H1 (cell line): ENCODE data around the gene MAP7D1. TPM values are rescaled to one million over a fixed set of nuclear protein-coding genes. Genes with fewer than 3 reads are reported as not detected.

Source experiments
- CTCF ChIA-PET: fragments of 300-600 bp; sonication (Branson Sonifier 250); formaldehyde crosslinking; loops from one replicate; lab custom pipeline; 2021; ENCODE audit not compliant: partially characterized antibody; lab: Charles Lee
- POLR2A ChIA-PET: fragments of 300-600 bp; sonication (Branson Sonifier 250); formaldehyde crosslinking; loops from one replicate; lab custom pipeline; 2021; ENCODE audit warnings: inconsistent platforms; ENCODE audit not compliant: partially characterized antibody; lab: Charles Lee
- DNase-seq, 2 experiments: peaks; one replicate each; pipeline versions ENCODE4 v3.0.0 to v3.0.0-alpha.2; 2010 to 2022; ENCODE audit warnings: low spot score in 2 of 2, low read depth in 1 of 2, mixed read lengths in 1 of 2
- FAIRE-seq: peaks from 2 replicates; lab custom pipeline; 2011; peaks lifted over from hg19 to GRCh38; lab: Jason Lieb, UNC
- H2AFZ ChIP-seq: 2 replicates; pipeline ENCODE4 v1.8.1; 2012; ENCODE audit warnings: low read length, inconsistent platforms
- H2AK5ac ChIP-seq: 2 replicates; pipeline ENCODE4 v1.6.1; 2013; ENCODE audit warnings: low read depth, low read length
- H2BK120ac ChIP-seq: replicated peaks from 2 replicates; pipeline ENCODE3; 2013; ENCODE audit warnings: low read depth, low read length, inconsistent platforms
- H2BK12ac ChIP-seq: 2 replicates; pipeline ENCODE4 v1.6.1; 2013; ENCODE audit warnings: low read depth, low read length
- H2BK15ac ChIP-seq: 2 replicates; pipeline ENCODE4 v1.6.1; 2013; ENCODE audit warnings: low read length
- H2BK20ac ChIP-seq: 2 replicates; pipeline ENCODE4 v1.6.1; 2013; ENCODE audit warnings: low read length
- H2BK5ac ChIP-seq: 2 replicates; pipeline ENCODE4 v1.6.1; 2013; ENCODE audit warnings: low read depth, low read length
- H3K14ac ChIP-seq: 2 replicates; pipeline ENCODE4 v1.6.1; 2013; ENCODE audit warnings: inconsistent platforms; ENCODE audit not compliant: insufficient read length
- H3K18ac ChIP-seq: 2 replicates; pipeline ENCODE4 v1.6.1; 2013; ENCODE audit warnings: low read length; ENCODE audit errors: extremely low read depth
- H3K23ac ChIP-seq: 2 replicates; pipeline ENCODE4 v1.6.1; 2013; ENCODE audit warnings: inconsistent platforms; ENCODE audit not compliant: insufficient read length
- H3K23me2 ChIP-seq: 2 replicates; pipeline ENCODE4 v1.6.1; 2013; ENCODE audit warnings: low read depth, low read length
- H3K27ac ChIP-seq: 2 replicates; pipeline ENCODE4 v1.6.1; 2011; ENCODE audit warnings: low read depth, low read length, inconsistent platforms
- H3K27me3 ChIP-seq, 4 experiments: replicated peaks in 1 of 4; 1 replicate in 1 of 4; 2 replicates in 3 of 4; pipeline versions ENCODE4 v1.6.1 to v1.8.1; 2011 to 2013; ENCODE audit warnings: low read length in 3 of 4, mild to moderate bottlenecking in 3 of 4, inconsistent platforms in 2 of 4, mixed read lengths in 2 of 4, moderate library complexity in 1 of 4; ENCODE audit not compliant: control insufficient read depth in 3 of 4, insufficient read depth in 3 of 4; ENCODE audit errors: extremely low read depth in 1 of 4
- H3K36me3 ChIP-seq, 4 experiments: 2 replicates each; pipeline versions ENCODE4 v1.6.1 to v1.8.1; 2011 to 2013; ENCODE audit warnings: mild to moderate bottlenecking in 4 of 4, low read length in 3 of 4, moderate library complexity in 2 of 4, control low read depth in 1 of 4, inconsistent platforms in 1 of 4; ENCODE audit not compliant: insufficient read depth in 4 of 4, control insufficient read depth in 2 of 4
- H3K4ac ChIP-seq: replicated peaks from 2 replicates; pipeline ENCODE3; 2013; ENCODE audit warnings: low read length, low read depth, mixed read lengths, inconsistent platforms; ENCODE audit not compliant: insufficient read length
- H3K4me1 ChIP-seq, 4 experiments: replicated peaks in 1 of 4; 1 replicate in 1 of 4; 2 replicates in 3 of 4; pipeline versions ENCODE4 v1.6.1 to v1.8.1; 2011 to 2013; ENCODE audit warnings: low read length in 3 of 4, inconsistent platforms in 2 of 4, mixed read lengths in 1 of 4; ENCODE audit not compliant: insufficient read depth in 4 of 4, control insufficient read depth in 3 of 4
- H3K4me2 ChIP-seq, 2 experiments: 2 replicates each; pipeline versions ENCODE4 v1.6.1 to v1.8.1; 2011 to 2013; ENCODE audit warnings: low read depth in 2 of 2, low read length in 2 of 2, control low read depth in 1 of 2, inconsistent platforms in 1 of 2, mild to moderate bottlenecking in 1 of 2; ENCODE audit not compliant: insufficient read depth in 1 of 2
- H3K4me3 ChIP-seq, 4 experiments: fragments of 200-600, 300-600 bp in 1 of 4; sonication (generic), shearing (Covaris generic), sonication (Bioruptor Twin) in 1 of 4; 2 replicates each; pipeline versions ENCODE4 v1.5.1 to v1.8.1; 2011 to 2016; ENCODE audit warnings: low read length in 4 of 4, low read depth in 3 of 4, control low read depth in 2 of 4, inconsistent platforms in 2 of 4, mild to moderate bottlenecking in 2 of 4, mixed read lengths in 1 of 4, moderate library complexity in 1 of 4; ENCODE audit not compliant: insufficient read depth in 2 of 4; ENCODE audit errors: extremely low read depth in 1 of 4
- H3K56ac ChIP-seq: replicated peaks from 2 replicates; pipeline ENCODE3; 2013; ENCODE audit warnings: low read depth, mild to moderate bottlenecking, mixed read lengths, low read length, inconsistent platforms; ENCODE audit not compliant: insufficient read length
- H3K79me1 ChIP-seq: 2 replicates; pipeline ENCODE4 v1.6.1; 2013; ENCODE audit warnings: low read depth, low read length, control low read depth
- H3K79me2 ChIP-seq, 2 experiments: 2 replicates each; pipeline versions ENCODE4 v1.6.1 to v1.8.1; 2012 to 2013; ENCODE audit warnings: low read length in 2 of 2, mild to moderate bottlenecking in 2 of 2, inconsistent platforms in 1 of 2; ENCODE audit not compliant: insufficient read depth in 2 of 2, control insufficient read depth in 1 of 2
- H3K9ac ChIP-seq, 4 experiments: replicated peaks in 1 of 4; 1 replicate in 1 of 4; 2 replicates in 3 of 4; pipeline versions ENCODE4 v1.6.1 to v1.8.1; 2011 to 2013; ENCODE audit warnings: low read depth in 3 of 4, low read length in 3 of 4, control low read depth in 2 of 4, mild to moderate bottlenecking in 2 of 4, moderate library complexity in 2 of 4, inconsistent platforms in 1 of 4; ENCODE audit errors: extremely low read depth in 1 of 4
- H3K9me3 ChIP-seq, 2 experiments: 2 replicates each; pipeline versions ENCODE4 v1.6.1 to v1.8.1; 2012 to 2013; ENCODE audit warnings: mild to moderate bottlenecking in 2 of 2, moderate library complexity in 2 of 2, control low read depth in 1 of 2, inconsistent platforms in 1 of 2, low read depth in 1 of 2, low read length in 1 of 2, mixed read lengths in 1 of 2; ENCODE audit not compliant: insufficient read depth in 2 of 2
- H4K20me1 ChIP-seq, 2 experiments: replicated peaks in 1 of 2; 2 replicates each; pipeline versions ENCODE3 to v1.8.1; 2011 to 2013; ENCODE audit warnings: inconsistent platforms in 2 of 2, low read length in 2 of 2, mild to moderate bottlenecking in 1 of 2; ENCODE audit not compliant: insufficient read depth in 2 of 2, control insufficient read depth in 1 of 2
- H4K5ac ChIP-seq: 2 replicates; pipeline ENCODE4 v1.6.1; 2013; ENCODE audit warnings: low read length, low read depth, mixed read lengths, inconsistent platforms; ENCODE audit not compliant: insufficient read length
- H4K8ac ChIP-seq: 2 replicates; pipeline ENCODE4 v1.8.0; 2013; ENCODE audit warnings: mild to moderate bottlenecking, moderate library complexity, low read length, inconsistent platforms; ENCODE audit not compliant: insufficient read depth; ENCODE audit errors: extremely low read depth
- H4K91ac ChIP-seq: replicated peaks from 2 replicates; pipeline ENCODE3; 2013; ENCODE audit warnings: low read length, mixed read lengths, inconsistent platforms; ENCODE audit not compliant: insufficient read length
- ASH2L ChIP-seq: fragments of 200-600, 300-600 bp; sonication (generic); IDR thresholded peaks from one replicate; pipeline ENCODE4 v1.7.1; 2017; ENCODE audit warnings: low read length
- CBX5 ChIP-seq: fragments of 300-800, 300-1000 bp; sonication (generic); IDR thresholded peaks from 2 replicates; pipeline ENCODE4 v1.7.1; 2016; ENCODE audit warnings: antibody characterized with exemption, low read length, low read depth
- HDAC2 ChIP-seq, 2 experiments: fragments of 300-600 bp in 1 of 2; sonication (generic) in 1 of 2; IDR thresholded peaks; 2 replicates each; pipeline ENCODE4 v1.6.1; 2011 to 2012; ENCODE audit warnings: low read depth in 2 of 2, low read length in 2 of 2, mild to moderate bottlenecking in 2 of 2, moderate library complexity in 2 of 2, borderline replicate concordance in 1 of 2, inconsistent platforms in 1 of 2
- JUND ChIP-seq: IDR thresholded peaks from 2 replicates; pipeline ENCODE4 v1.6.1; 2011; ENCODE audit warnings: mild to moderate bottlenecking, improper control_type of control experiment, low read length
- MAX ChIP-seq: IDR thresholded peaks from 2 replicates; pipeline ENCODE4 v1.6.1; 2012; ENCODE audit warnings: inconsistent platforms
- PHF8 ChIP-seq: fragments of 200-600 bp; sonication (generic); conservative IDR thresholded peaks from 2 replicates; pipeline ENCODE4 v1.7.1; 2012; ENCODE audit warnings: low read depth, mild to moderate bottlenecking, inconsistent platforms, low read length, moderate library complexity
- RNF2 ChIP-seq: fragments of 200-900, 300-1000 bp; sonication (generic); IDR thresholded peaks from 2 replicates; pipeline ENCODE4 v1.7.1; 2016; ENCODE audit warnings: borderline replicate concordance, low read depth, mild to moderate bottlenecking, antibody characterized with exemption, low read length; ENCODE audit not compliant: poor library complexity, severe bottlenecking; ENCODE audit errors: missing control alignments
- RXRA ChIP-seq: IDR thresholded peaks from 2 replicates; pipeline ENCODE4 v1.6.1; 2011; ENCODE audit warnings: low read depth, mild to moderate bottlenecking, low read length, moderate library complexity; ENCODE audit not compliant: insufficient read depth
- SRF ChIP-seq: IDR thresholded peaks from 2 replicates; pipeline ENCODE4 v1.6.1; 2011; ENCODE audit warnings: mild to moderate bottlenecking, low read depth, low read length, moderate library complexity
- TBP ChIP-seq: IDR thresholded peaks from 2 replicates; pipeline ENCODE4 v1.6.1; 2011; ENCODE audit warnings: low read depth, low read length, improper control_type of control experiment
- TEAD4 ChIP-seq: IDR thresholded peaks from 2 replicates; pipeline ENCODE4 v1.6.1; 2012; ENCODE audit warnings: low read depth, low read length, inconsistent platforms, mixed read lengths
- WGBS, 2 experiments: shearing (Covaris generic) in 1 of 2; methylation state at CpG; one replicate each; pipeline versions ENCODE4 v1.1.6 to v1.1.7; 2013 to 2015; ENCODE audit warnings: low lambda C conversion rate in 2 of 2, mixed read lengths in 2 of 2, inconsistent platforms in 1 of 2, low coverage in 1 of 2, missing lambda C conversion rate in 1 of 2; ENCODE audit not compliant: insufficient replicate concordance in 2 of 2, insufficient coverage in 1 of 2, insufficient read length in 1 of 2; ENCODE audit errors: extremely low coverage in 1 of 2, missing lambda C conversion rate in 1 of 2; 5-methylcytosine and 5-hydroxymethylcytosine counted together
- polyA plus RNA-seq, 7 experiments: library from polyadenylated mRNA; depleted of rRNA in 3 of 7; stranded (reverse) in 5 of 7; unstranded in 2 of 7; fragments of >200 nt in 5 of 7; fragments of 200-250 nt in 2 of 7; gene quantifications; 1 replicate in 5 of 7; 2 replicates in 1 of 7; 4 replicates in 1 of 7; pipeline versions ENCODE4 v1.2.1 to v1.2.3, GENCODE V29; 2011 to 2013; ENCODE audit warnings: missing spikeins in 2 of 7, mixed read lengths in 2 of 7
- total RNA-seq: library from RNA; stranded (reverse); fragmentation: NEBNext Ultra II Directional; extraction: Animal tissue kit (Norgen Biotek cat#: 25700); gene quantifications from 2 replicates; pipeline ENCODE4 v1.2.1, GENCODE V29; 2021

MAP7D1 gene
- total and polyA plus RNA-seq, 2 of the 8 experiments (the other 6 are each of a cell fraction or from before 2014, with no cell fraction given), result 18.2 to 52.4 TPM

GRCh38 chr1:36166136-36166535, 10.2 kb downstream of the MAP7D1 start:
- no peak overlapping the region for H3K23ac ChIP-seq
- WGBS, 2 experiments, result 60% methylated on average over 4 of the region's 4 CpGs; no CpG with 5 or more reads in 1 of the 2 experiments
- peaks cover 5% of the 10 kb centered on the region; the same call in 1 of the 2 replicates for H3K79me1 ChIP-seq
- H2BK20ac ChIP-seq, result no peak overlapping the region
- no peak overlapping the region for H3K4me3 ChIP-seq
- H3K56ac ChIP-seq, result no peak overlapping the region
- H3K9me3 ChIP-seq, result no peaks in the 10 kb centered on the region
- H3K4me2 ChIP-seq, result no peak overlapping the region
- no peak overlapping the region for H3K9ac ChIP-seq
- H3K36me3 ChIP-seq, result 0 out of 8 replicates have a peak, but pooled peaks cover 0 to 1% (median 0%) of the 10 kb centered on the region in 4 experiments
- no peaks in the 10 kb centered on the region for H3K23me2 ChIP-seq
- no peak for FAIRE-seq
- no peak overlapping the region for H2AFZ ChIP-seq
- H3K27me3 ChIP-seq, result no peaks in the 10 kb centered on the region
- peaks cover 0 to 23% of the 10 kb centered on the region in 2 experiments; a peak in 3 of 4 replicates for H3K79me2 ChIP-seq
- no peak overlapping the region for H4K91ac ChIP-seq
- no peak overlapping the region for H4K8ac ChIP-seq
- DNase-seq, result no peak
- H2AK5ac ChIP-seq, result no peak overlapping the region
- no peak overlapping the region for H3K18ac ChIP-seq
- POLR2A ChIA-PET, result interaction anchor here (0.8 kb wide), 1 partner anchor 10 kb away, joined by 4 read pairs; no protein-coding TSS in a partner anchor
- H4K5ac ChIP-seq, result no peak overlapping the region
- CTCF ChIA-PET, result interaction anchor here (0.6 to 17.6 kb wide), 6 partner anchors 10 to 1527 kb away, joined by 3 to 233 read pairs (median 9); partner anchors contain the start of genes MAP7D1 and TRAPPC3
- H3K27ac ChIP-seq, result no peak overlapping the region
- no peak overlapping the region for H3K14ac ChIP-seq
- H2BK120ac ChIP-seq, result no peak overlapping the region
- no peak overlapping the region for H2BK15ac ChIP-seq
- H3K4me1 ChIP-seq, result peaks cover 0 to 7% (median 5%) of the 10 kb centered on the region in 4 experiments; a peak in 6 of 7 replicates
- H2BK5ac ChIP-seq, result no peak overlapping the region
- peaks cover 0 to 31% of the 10 kb centered on the region in 2 experiments for H4K20me1 ChIP-seq
- no peak overlapping the region for H2BK12ac ChIP-seq
- H3K4ac ChIP-seq, result no peak overlapping the region
- no peak for TF ChIP-seq RNF2
- no peak for TF ChIP-seq SRF
- TF ChIP-seq ASH2L, result no peak
- TF ChIP-seq HDAC2 (IDR thresholded peaks at IDR 0.05; ENCODE audit: borderline replicate concordance in 1 of 2, low read depth in 2 of 2, low read length in 2 of 2), result no peak
- TF ChIP-seq CBX5, result no peak
- TF ChIP-seq PHF8, result no peak
- no peak for TF ChIP-seq RXRA
- TF ChIP-seq MAX, result no peak
- TF ChIP-seq JUND, result no peak
- TF ChIP-seq TBP, result no peak
- TF ChIP-seq TEAD4, result no peak
